Memory B cell (primary cell): ENCODE data around the gene RPRML.
A peak's percentile ranks its signal among the peaks of the same experiment; 100 is the strongest.
"Not testable (repeated sequence)": the region's sequence is repeated elsewhere in the genome, so short reads cannot be mapped to it uniquely, and the experiment has no call there.

ENCODE experiments used
- ATAC-seq: fragments of 150-1000 bp; cut with Tn5 transposase; 2 replicates; pipeline ENCODE4 v1.10.0; 2021; ENCODE audit warnings: low read depth, mild to moderate bottlenecking, moderate library complexity
- DNase-seq, 2 donors: peaks; one replicate each; pipeline ENCODE4 v3.0.0; 2022; ENCODE audit warnings: low spot score in 2 of 2
- H3K27ac Mint-ChIP-seq: one replicate; pipeline ENCODE4 v1.8.0; 2022; ENCODE audit warnings: mild to moderate bottlenecking, moderate library complexity, mixed read lengths
- H3K27me3 Mint-ChIP-seq: one replicate; pipeline ENCODE4 v1.8.0; 2022; ENCODE audit warnings: mixed read lengths
- H3K36me3 Mint-ChIP-seq: one replicate; pipeline ENCODE4 v1.8.0; 2022; ENCODE audit warnings: mild to moderate bottlenecking, mixed read lengths
- H3K4me1 Mint-ChIP-seq: one replicate; pipeline ENCODE4 v1.8.0; 2022; ENCODE audit warnings: mixed read lengths
- H3K4me3 Mint-ChIP-seq: one replicate; pipeline ENCODE4 v1.8.0; 2022; ENCODE audit warnings: mild to moderate bottlenecking, moderate library complexity, mixed read lengths
- H3K9me3 Mint-ChIP-seq: one replicate; pipeline ENCODE4 v1.8.0; 2022; ENCODE audit warnings: mixed read lengths

The RPRML gene

DNA sequence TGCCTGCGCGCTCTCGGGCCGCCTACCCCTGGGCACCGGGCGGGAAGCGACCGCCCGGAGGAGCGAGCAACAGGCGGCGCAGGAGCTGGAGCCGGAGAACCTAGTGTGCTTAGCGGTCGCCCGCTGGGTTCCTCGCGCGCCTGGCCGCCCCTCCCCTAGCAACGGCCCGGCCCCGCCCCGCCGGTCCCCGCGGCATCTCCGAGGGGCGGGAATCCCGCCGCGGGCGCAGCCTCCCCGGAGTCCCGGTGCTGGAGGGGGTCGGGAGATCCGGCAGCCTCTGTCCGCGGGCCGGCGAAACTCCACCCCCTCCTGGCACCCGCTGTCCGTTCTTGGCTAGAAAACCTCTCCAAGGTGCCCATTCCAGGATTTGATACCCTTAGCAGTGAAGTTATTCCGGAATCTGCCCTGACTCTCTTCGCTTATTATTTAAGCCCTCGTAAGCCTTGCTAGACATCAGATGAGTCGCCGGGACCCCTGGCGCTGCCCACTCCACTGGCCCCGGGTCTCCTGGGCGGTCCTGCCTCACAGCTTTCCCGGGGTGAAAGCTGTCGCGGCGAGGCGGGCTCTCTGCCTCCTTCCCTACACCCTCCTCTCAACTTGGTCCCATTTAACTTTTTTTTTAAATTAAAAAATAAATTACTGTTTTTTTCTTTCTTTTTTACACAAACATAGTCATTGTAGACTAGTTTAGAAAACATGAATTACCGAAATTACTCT, at the start of gene RPRML:
TSS of gene RPRML (minus strand) at position 107 of the 717 bp plus-strand sequence. CDS start 246 bp downstream, outside the sequence.
- H3K4me1 Mint-ChIP-seq: peaks cover 12% of the 10 kb centered on the region
- peak in 1 of 2 donors; percentile 41 for DNase-seq

DNA sequence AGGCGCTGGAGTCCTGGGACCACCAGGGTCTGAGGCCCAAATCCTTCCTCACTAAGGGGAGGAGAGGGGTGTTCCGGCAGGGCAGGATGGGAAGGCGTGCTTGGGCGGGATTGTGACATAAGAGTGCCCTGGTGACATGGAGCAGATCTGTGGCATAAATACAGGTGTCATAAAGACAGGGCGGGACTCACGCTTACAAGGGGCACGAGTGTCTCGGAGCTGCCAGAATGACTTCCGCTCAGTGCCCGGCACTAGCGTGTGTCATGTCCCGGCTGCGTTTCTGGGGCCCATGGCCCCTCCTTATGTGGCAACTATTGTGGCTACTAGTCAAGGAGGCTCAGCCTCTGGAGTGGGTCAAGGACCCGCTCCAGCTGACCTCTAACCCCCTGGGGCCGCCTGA, 37.9 kb upstream of the RPRML start:
- not testable (repeated sequence) for H3K4me1 Mint-ChIP-seq, DNase-seq, H3K9me3 Mint-ChIP-seq, H3K4me3 Mint-ChIP-seq, H3K27ac Mint-ChIP-seq, ATAC-seq, H3K27me3 Mint-ChIP-seq
- H3K36me3 Mint-ChIP-seq: peaks cover 11% of the 10 kb centered on the region

More for the DNA sequence above, at the start of gene RPRML:
- ATAC-seq: peak; percentile 69
- Mint-ChIP-seq H3K27ac (no peak within 1 kb of the TSS), H3K4me3 (peak within 1 kb of the TSS; percentile 84), H3K27me3 (peaks cover 16% of the 10 kb centered on the region), H3K36me3 (peaks cover 10% of the 10 kb centered on the region), H3K9me3 (no peaks in the 10 kb centered on the region)

DNA sequence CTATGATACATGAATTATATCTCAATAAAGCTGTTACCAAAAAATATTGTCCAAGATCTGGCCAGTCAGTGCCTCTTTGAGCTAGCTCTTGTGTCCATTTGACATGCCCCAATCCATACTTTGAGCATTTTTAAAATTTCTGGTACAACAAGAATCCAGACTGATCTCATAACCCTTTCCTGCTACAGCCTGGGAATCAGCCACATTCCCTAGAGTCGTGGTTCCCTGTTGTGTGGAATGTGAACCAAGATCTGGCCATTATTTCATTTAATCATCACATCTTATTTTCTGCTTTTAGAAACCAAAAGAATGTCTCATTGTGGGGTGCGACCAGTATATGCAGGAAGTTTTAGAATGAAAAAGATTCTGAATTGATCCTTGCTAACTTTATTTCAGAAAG, 34.3 kb upstream of the RPRML start:
- no peak overlapping the region for H3K27ac Mint-ChIP-seq
- DNase-seq: no peak
- peaks cover 4% of the 10 kb centered on the region for H3K36me3 Mint-ChIP-seq
- no peaks in the 10 kb centered on the region for H3K27me3 Mint-ChIP-seq
- no peak overlapping the region for H3K4me3 Mint-ChIP-seq
- no peaks in the 10 kb centered on the region for H3K9me3 Mint-ChIP-seq
- H3K4me1 Mint-ChIP-seq: peaks cover 7% of the 10 kb centered on the region
- ATAC-seq: no peak

DNA sequence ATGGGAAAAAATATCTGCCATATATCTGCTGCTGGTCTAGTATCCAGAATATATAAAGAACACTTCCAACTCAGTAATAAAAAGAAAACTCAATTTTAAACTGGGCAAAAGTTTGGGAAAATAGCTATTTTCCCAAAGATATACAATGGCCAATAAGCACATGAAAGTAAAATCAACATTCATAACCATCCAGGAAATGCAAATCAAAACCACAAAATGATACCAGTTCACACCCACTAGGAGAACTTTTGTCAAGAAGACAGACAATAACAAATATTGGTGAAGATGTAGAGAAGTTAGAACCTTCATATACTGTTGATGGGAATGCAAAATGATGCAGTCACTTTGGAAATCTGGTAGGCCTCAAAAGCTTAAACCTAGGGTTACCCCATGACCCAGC, 33.4 kb upstream of the RPRML start:
- DNase-seq (no peak), ATAC-seq (no peak)
- Mint-ChIP-seq H3K27me3 (no peaks in the 10 kb centered on the region), H3K4me3 (no peak overlapping the region), H3K4me1 (peaks cover 7% of the 10 kb centered on the region), H3K9me3 (no peaks in the 10 kb centered on the region), H3K36me3 (peaks cover 4% of the 10 kb centered on the region), H3K27ac (no peak overlapping the region)

DNA sequence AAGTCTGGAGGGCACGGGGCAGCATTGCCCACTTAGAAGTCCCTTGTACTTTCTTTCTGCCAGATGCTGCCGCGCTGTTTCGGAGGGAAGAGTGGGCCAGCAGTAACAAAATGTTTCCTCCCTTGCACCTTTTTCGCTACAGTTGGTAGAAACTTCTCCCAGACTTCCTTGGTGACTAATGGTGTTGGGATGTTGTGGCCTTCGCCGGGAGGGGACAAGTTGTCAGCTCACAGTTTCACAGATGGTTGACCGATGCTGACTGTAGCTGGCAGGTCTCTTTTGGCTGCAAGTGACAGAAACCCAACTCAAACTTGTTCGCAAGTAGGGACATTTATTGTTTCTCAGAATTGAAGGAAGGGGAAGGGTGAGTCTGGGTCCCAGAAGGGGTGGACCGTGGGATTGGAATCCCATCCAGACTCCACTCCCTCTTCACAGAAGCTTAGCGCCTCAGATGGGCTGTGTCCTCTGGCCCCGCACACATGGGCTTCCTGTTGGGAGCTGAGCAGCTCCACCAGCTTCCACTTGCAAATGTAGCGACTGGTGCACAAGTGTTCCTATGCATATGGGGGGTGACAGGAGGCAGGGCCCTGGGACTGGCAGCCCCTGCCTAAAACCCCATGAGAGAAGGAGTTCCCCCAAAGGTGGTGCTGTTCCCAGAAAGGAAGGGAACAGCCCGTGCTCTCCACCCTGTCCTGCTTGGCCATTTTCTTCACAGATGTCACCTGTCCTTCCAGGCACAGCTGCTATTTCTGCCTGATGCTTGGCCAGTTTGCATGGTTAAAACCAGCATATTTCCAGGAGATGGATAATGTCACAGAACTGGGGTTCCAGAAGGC, 30.9 kb upstream of the RPRML start:
- H3K4me1 Mint-ChIP-seq: peaks cover 7% of the 10 kb centered on the region
- peaks cover 4% of the 10 kb centered on the region for H3K36me3 Mint-ChIP-seq
- ATAC-seq (no peak), DNase-seq (no peak)
- no peaks in the 10 kb centered on the region for H3K9me3 Mint-ChIP-seq
- H3K4me3 Mint-ChIP-seq: no peak overlapping the region
- H3K27ac Mint-ChIP-seq: no peak overlapping the region
- H3K27me3 Mint-ChIP-seq: no peaks in the 10 kb centered on the region

DNA sequence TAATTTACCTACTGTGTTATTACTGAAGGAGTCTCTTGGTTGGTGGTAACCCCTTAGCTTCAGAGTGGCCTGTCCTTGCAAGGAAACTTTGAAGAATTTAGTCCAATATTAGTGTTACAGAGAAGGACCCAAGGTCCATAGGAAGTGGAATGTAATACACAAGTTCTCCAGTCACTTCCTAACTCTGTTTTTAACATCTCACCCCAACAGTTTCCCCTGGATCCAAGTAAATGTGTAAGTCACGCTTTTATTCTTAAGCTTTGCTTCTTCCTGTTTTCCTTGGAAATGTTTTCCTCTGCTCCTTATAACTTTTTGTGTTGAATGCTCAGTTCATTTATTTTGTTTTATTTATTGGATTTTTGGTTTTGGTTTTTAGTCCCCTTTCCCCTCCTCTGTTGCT, 25.9 kb upstream of the RPRML start:
- Mint-ChIP-seq H3K4me1 (peaks cover 3% of the 10 kb centered on the region), H3K27ac (no peak overlapping the region), H3K36me3 (no peaks in the 10 kb centered on the region), H3K9me3 (no peaks in the 10 kb centered on the region), H3K4me3 (no peak overlapping the region), H3K27me3 (no peaks in the 10 kb centered on the region)
- ATAC-seq: no peak
- DNase-seq: no peak

DNA sequence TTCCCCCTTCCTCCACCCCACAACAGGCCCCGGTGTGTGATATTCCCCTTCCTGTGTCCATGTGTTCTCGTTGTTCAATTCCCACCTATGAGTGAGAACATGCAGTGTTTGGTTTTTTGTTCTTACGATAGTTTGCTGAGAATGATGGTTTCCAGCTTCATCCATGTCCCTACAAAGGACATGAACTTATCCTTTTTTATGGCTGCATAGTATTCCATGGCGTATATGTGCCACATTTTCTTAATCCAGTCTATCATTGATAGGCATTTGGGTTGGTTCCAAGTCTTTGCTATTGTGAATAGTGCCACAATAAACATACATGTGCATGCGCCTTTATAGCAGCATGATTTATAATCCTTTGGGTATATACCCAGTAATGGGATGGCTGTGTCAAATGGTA, 24.8 kb upstream of the RPRML start:
- ATAC-seq, H3K4me1 Mint-ChIP-seq, H3K9me3 Mint-ChIP-seq, DNase-seq, H3K36me3 Mint-ChIP-seq, H3K27ac Mint-ChIP-seq, H3K4me3 Mint-ChIP-seq, H3K27me3 Mint-ChIP-seq: not testable (repeated sequence)

DNA sequence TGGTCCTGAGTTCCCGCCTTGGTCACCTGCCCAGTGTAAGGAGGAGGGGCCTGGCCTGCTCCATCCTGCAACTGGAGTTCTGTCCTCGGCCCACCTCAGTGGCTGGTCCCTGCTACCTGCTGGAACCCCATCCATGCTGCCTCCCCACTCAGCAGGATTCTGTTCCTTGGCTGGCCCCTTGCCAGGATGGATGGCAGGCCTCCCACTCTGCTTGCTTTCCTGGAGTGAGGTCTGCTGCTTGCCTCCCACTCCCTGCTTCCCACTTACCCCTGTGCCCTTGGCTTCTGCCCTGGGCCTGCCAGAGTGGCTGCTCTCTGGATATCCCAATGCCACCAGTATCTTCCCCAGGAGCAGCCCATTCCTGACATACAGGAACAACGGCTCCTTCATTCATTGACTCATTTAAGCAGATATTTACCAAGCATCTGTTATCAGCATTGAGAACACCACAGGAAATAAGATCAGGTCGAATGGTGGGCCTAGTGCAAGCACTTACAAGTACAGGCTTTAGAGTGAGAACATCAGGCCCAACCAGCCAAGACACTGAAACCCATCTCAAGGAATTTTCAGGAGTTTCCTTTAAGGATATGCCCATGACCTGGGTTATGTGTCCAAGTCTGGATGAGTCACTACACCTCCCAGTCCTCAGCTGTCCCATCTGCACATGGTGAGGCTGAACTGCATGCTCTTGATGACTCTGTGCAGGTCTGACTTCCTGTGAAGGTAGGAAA, 17.0 kb upstream of the RPRML start:
- ATAC-seq (no peak), DNase-seq (no peak)
- Mint-ChIP-seq H3K27me3 (no peaks in the 10 kb centered on the region), H3K36me3 (no peaks in the 10 kb centered on the region), H3K27ac (no peak overlapping the region), H3K9me3 (no peaks in the 10 kb centered on the region), H3K4me1 (no peaks in the 10 kb centered on the region), H3K4me3 (no peak overlapping the region)

DNA sequence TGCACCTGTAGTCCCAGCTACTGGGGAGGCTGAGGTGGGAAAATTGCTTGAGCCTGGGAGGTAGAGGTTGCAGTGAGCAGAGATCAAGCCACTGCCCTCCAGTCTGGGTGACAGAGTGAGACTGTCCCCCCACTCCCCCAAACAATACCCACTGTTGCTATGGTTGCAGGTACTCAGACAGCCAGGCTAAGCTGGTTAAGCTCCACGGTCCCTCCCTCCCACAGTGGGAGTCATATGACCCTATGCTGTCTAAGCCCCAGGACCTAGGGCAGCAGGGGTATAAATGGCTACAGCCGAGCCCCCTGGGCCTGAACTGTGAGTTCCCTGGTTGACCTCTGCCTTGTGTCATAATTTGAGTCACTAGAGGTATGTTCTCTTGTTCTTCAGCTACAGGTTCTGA, 15.9 kb upstream of the RPRML start:
- Mint-ChIP-seq H3K9me3 (no peaks in the 10 kb centered on the region), H3K4me1 (peaks cover 2% of the 10 kb centered on the region), H3K36me3 (no peaks in the 10 kb centered on the region), H3K4me3 (no peak overlapping the region), H3K27ac (no peak overlapping the region), H3K27me3 (no peaks in the 10 kb centered on the region)
- ATAC-seq (no peak), DNase-seq (no peak)

DNA sequence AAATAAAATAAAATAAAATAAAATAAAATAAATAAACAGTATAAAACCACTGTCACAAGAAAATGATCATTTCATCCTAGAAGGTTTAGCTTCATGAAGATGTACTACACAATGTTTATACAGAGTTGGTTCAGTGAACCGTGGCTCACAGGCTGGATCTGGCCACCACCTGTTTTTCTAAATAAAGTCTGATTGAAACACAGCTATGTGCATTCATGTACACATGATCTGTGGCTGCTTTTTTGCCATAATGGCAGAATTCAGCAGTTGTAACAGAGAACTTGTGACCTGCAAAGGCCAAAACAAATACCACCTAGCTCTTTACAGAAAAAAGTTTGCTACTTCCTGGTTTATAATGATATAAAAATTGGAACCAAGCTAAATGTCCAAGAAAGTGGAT, 12.6 kb upstream of the RPRML start:
- Mint-ChIP-seq H3K4me1 (peaks cover 2% of the 10 kb centered on the region), H3K9me3 (no peaks in the 10 kb centered on the region), H3K27me3 (no peaks in the 10 kb centered on the region), H3K4me3 (no peak overlapping the region), H3K36me3 (peaks cover 1% of the 10 kb centered on the region), H3K27ac (no peak overlapping the region)
- DNase-seq (no peak), ATAC-seq (peak; percentile 80)

DNA sequence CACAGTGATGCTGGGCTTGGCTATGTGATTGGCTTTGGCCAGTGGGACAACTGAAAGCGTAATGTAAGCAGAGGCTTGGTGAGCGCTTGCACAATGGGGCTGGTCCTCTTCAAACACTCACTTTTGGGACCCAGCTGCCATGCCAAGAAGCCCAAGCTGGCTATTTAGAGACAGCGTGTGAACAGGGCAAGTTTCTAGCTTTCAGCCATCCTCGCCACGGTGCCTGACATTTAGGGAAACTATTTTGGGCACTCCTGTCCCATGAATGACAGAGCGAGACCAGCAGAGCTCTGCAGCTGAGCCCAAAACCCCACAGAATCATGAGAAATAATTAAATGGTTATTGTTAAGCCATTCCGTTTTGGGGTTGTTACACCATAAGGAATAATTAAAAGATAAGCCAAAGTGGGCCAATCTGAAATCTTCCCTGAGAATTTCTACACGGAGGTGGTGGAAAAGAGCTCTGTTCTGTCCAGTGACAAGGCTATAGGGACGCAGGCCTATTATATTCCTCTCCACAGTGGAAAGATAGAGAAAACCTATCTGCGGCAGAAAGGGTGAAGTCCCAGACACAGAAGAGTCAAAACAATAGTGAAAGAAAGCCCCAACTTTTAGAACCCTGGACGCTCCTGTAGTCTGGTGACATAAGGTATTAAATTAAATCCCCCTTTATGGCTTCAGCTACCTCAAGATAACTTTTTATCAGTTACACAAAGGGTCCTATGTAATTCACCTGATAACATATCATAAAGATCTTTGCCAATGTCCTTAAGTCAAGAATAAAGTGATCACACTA, 10.8 kb upstream of the RPRML start:
- Mint-ChIP-seq H3K27ac (no peak overlapping the region), H3K9me3 (no peaks in the 10 kb centered on the region), H3K36me3 (peaks cover 3% of the 10 kb centered on the region), H3K27me3 (no peaks in the 10 kb centered on the region), H3K4me3 (no peak overlapping the region), H3K4me1 (peaks cover 2% of the 10 kb centered on the region)
- DNase-seq: no peak
- ATAC-seq: no peak

DNA sequence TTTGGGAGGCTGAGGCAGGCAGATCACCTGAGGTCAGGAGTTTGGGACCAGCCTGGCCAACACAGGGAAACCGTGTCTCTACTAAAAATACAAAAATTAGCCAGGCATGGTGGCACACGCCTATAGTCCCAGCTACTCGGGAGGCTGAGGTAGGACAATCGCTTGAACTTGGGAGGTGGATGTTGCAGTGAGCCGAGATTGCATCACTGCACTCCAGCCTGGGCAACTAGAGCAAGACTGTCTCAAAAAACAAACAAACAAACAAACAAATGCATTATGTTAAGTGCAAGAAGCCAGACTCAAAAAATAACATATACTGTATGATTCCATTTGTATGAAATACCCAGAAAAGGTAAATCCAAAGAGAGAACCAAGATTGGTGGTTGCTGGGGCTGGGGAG, 8.9 kb upstream of the RPRML start:
- not testable (repeated sequence) for H3K4me1 Mint-ChIP-seq, ATAC-seq, H3K36me3 Mint-ChIP-seq, H3K9me3 Mint-ChIP-seq, H3K27me3 Mint-ChIP-seq, H3K4me3 Mint-ChIP-seq, DNase-seq, H3K27ac Mint-ChIP-seq

DNA sequence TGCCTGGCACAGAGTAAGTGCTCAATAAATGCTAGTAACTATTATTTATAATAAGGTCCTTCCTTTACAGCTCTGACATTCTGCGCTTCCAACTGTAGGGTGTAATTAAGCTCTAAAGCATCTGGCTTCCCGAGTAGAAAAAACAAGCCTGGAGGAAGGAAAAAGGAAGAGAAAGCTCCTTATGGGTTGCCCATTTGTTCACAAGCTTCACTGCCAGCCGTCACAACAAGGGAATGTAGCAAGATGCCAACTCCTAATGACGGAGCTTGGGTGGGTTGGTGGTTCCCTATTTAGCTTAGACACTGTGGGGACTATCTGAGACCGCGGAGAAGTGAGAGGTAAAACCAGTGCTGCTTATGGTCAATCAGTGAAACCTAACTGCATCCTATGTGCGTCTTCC, 7.3 kb upstream of the RPRML start:
- no peaks in the 10 kb centered on the region for H3K27me3 Mint-ChIP-seq
- no peak for ATAC-seq
- DNase-seq: no peak
- H3K4me3 Mint-ChIP-seq: no peak overlapping the region
- peaks cover 5% of the 10 kb centered on the region for H3K4me1 Mint-ChIP-seq
- H3K9me3 Mint-ChIP-seq: no peaks in the 10 kb centered on the region
- no peak overlapping the region for H3K27ac Mint-ChIP-seq
- peaks cover 8% of the 10 kb centered on the region for H3K36me3 Mint-ChIP-seq
